Lung (tissue), 12 donors: ENCODE measurements around the gene CSMD2. TPM values are rescaled to one million over a fixed set of nuclear protein-coding genes. Genes with fewer than 3 reads are reported as not detected.

ENCODE experiments used
- ATAC-seq: fragments of 200-7000 bp; cut with Tn5 transposase; one replicate; pipeline ENCODE4 v1.9.1; 2020; ENCODE audit warnings: moderate number of reproducible peaks; ENCODE audit not compliant: insufficient read depth, low FRiP score
- DNase-seq, 3 donors: peaks; one replicate each; pipeline ENCODE4 v3.0.0-alpha.2; 2013 to 2017
- H3K27ac ChIP-seq, 2 donors: one replicate each; pipeline ENCODE4 v1.5.1; 2013; ENCODE audit warnings: mild to moderate bottlenecking in 2 of 2, moderate library complexity in 2 of 2, control low read depth in 1 of 2, inconsistent platforms in 1 of 2, low read depth in 1 of 2, low read length in 1 of 2
- H3K27me3 ChIP-seq, 3 donors: one replicate each; pipeline ENCODE4 v1.5.1; 2013; ENCODE audit warnings: low read length in 2 of 3; ENCODE audit not compliant: control insufficient read depth in 3 of 3, insufficient read depth in 3 of 3
- H3K36me3 ChIP-seq, 4 donors: one replicate each; pipeline ENCODE4 v1.5.1; 2013; ENCODE audit warnings: low read length in 4 of 4, mild to moderate bottlenecking in 1 of 4, moderate library complexity in 1 of 4; ENCODE audit not compliant: control insufficient read depth in 4 of 4, insufficient read depth in 4 of 4
- H3K4me1 ChIP-seq, 5 donors: one replicate each; pipeline ENCODE4 v1.5.1; 2013; ENCODE audit warnings: low read length in 5 of 5, mild to moderate bottlenecking in 2 of 5, moderate library complexity in 1 of 5; ENCODE audit not compliant: control insufficient read depth in 5 of 5, insufficient read depth in 5 of 5
- H3K4me3 ChIP-seq: one replicate; pipeline ENCODE4 v1.5.1; 2013; ENCODE audit warnings: mild to moderate bottlenecking, control low read depth, moderate library complexity
- H3K9ac ChIP-seq, 2 donors: one replicate each; pipeline ENCODE4 v1.5.1; 2013; ENCODE audit warnings: low read length in 2 of 2, control low read depth in 1 of 2; ENCODE audit not compliant: insufficient read depth in 1 of 2
- H3K9me3 ChIP-seq, 4 donors: one replicate each; pipeline ENCODE4 v1.5.1; 2013; ENCODE audit warnings: low read length in 3 of 4, mild to moderate bottlenecking in 1 of 4, moderate library complexity in 1 of 4; ENCODE audit not compliant: control insufficient read depth in 4 of 4, insufficient read depth in 3 of 4
- CTCF ChIP-seq: IDR thresholded peaks from 2 replicates; pipeline ENCODE4 v1.5.1; 2012; ENCODE audit warnings: mild to moderate bottlenecking; ENCODE audit errors: control extremely low read depth, extremely low read depth
- WGBS, 2 donors: extraction: QIAGEN DNeasy Blood & Tissue Kit; methylation state at CpG; one replicate each; pipeline ENCODE4 v1.1.7; 2013; 5-methylcytosine and 5-hydroxymethylcytosine counted together
- polyA plus RNA-seq, 2 donors: library from polyadenylated mRNA; stranded (reverse); fragments of 200-250 nt; gene quantifications; one replicate each; pipeline ENCODE4 v1.2.1, GENCODE V29; 2013
- total RNA-seq, 2 donors: library from RNA; depleted of rRNA in 1 of 2; stranded (reverse); fragments of >200 nt in 1 of 2; gene quantifications; one replicate each; pipeline ENCODE4 v1.2.1, GENCODE V29; 2014 to 2021
- donor health status: control.
- donor health status: control.
- donor health status: Bipolar disorder and iron deficiency.
- donor health status: healthy.
- donor health status: DM: yes; HTN: yes; CAD: no.

Gene CSMD2
- total and polyA plus RNA-seq, 4 donors, result 0.11 to 1.2 (median 0.39) TPM

- H3K4me1 ChIP-seq, result no peaks in the 10 kb centered on the region
- 69 to 90% methylated on average over 5 of the region's 5 CpGs for WGBS, 2 donors
These were observed 336.4 kb downstream of the CSMD2 start for GRCh38 chr1:33828654-33829053.

GRCh38 chr1:33828059-33828458, 337.0 kb downstream of the CSMD2 start:
- peaks cover 0 to 8% (median 0%) of the 10 kb centered on the region in 4 donors for H3K9me3 ChIP-seq
- no peak overlapping the region for H3K27ac ChIP-seq
- ATAC-seq (no peak), DNase-seq (no peak)
- no peaks in the 10 kb centered on the region for H3K36me3 ChIP-seq
- WGBS, 2 donors, result 40 to 69% methylated on average over 5 of the region's 5 CpGs
- no peak overlapping the region for H3K4me3 ChIP-seq
- no peaks in the 10 kb centered on the region for H3K27me3 ChIP-seq
- no peak overlapping the region for H3K9ac ChIP-seq
- H3K4me1 ChIP-seq, result no peaks in the 10 kb centered on the region
- TF ChIP-seq CTCF, result no peak

More at GRCh38 chr1:33828654-33829053, 336.4 kb downstream of the CSMD2 start:
- no peaks in the 10 kb centered on the region for H3K36me3 ChIP-seq
- H3K4me3 ChIP-seq, result no peak overlapping the region
- ATAC-seq (no peak), DNase-seq (no peak)
- H3K9me3 ChIP-seq, result peaks cover 0 to 8% (median 0%) of the 10 kb centered on the region in 4 donors
- no peaks in the 10 kb centered on the region for H3K27me3 ChIP-seq
- no peak overlapping the region for H3K27ac ChIP-seq
- H3K9ac ChIP-seq, result no peak overlapping the region
- TF ChIP-seq CTCF, result no peak

DNA sequence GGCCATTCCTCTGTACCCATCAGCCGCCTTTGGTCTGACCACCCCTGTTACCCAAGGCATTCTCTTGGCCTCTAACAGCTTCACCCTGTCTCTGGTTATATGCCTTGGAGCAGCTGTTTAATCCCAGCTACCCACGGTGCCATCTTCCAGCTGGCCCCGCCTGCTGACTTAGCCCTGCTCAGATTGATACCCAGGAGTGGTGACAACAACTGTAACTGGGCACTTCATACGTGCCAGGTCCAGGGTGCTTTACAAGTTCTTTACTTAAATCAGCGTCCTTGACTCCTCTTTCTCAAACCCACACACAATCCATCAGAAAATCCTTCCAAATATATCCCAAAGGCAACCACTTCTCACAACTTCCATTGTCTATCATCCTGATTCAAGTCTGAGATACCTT, 338.3 kb downstream of the CSMD2 start:
- no peaks in the 10 kb centered on the region for H3K36me3 ChIP-seq
- TF ChIP-seq CTCF, result no peak
- no peaks in the 10 kb centered on the region for H3K27me3 ChIP-seq
- DNase-seq (no peak), ATAC-seq (no peak)
- 84 to 91% methylated on average over 5 of the region's 5 CpGs for WGBS, 2 donors
- no peak overlapping the region for H3K4me3 ChIP-seq
- H3K4me1 ChIP-seq, result no peaks in the 10 kb centered on the region
- no peak overlapping the region for H3K9ac ChIP-seq
- H3K27ac ChIP-seq, result no peak overlapping the region
- peaks cover 0 to 8% (median 0%) of the 10 kb centered on the region in 4 donors for H3K9me3 ChIP-seq

DNA sequence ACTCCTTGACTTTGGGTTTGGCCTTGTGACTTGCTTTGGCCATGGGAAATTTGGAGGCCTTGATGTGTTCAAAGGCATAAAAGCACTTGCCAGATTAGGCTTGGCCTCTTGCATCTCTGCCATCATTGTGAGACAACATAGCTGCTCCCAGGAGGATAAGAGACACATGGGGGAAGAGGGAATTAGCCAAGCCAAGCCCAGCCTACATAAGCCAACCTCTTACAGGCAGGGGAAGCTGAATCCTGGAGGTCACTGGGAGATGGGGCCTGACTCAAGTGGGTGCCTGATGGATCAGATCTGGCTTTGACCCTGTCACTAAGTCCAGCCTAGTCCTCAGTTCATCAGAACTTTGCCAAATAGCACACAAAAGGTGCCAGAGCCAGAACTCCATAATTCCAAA, 338.7 kb downstream of the CSMD2 start:
- no peak overlapping the region for H3K27ac ChIP-seq
- TF ChIP-seq CTCF, result no peak
- H3K27me3 ChIP-seq, result no peaks in the 10 kb centered on the region
- H3K4me3 ChIP-seq, result no peak overlapping the region
- ATAC-seq (no peak), DNase-seq (no peak)
- H3K4me1 ChIP-seq, result no peaks in the 10 kb centered on the region
- H3K9ac ChIP-seq, result no peak overlapping the region
- no peaks in the 10 kb centered on the region for H3K36me3 ChIP-seq
- H3K9me3 ChIP-seq, result peaks cover 0 to 8% (median 0%) of the 10 kb centered on the region in 4 donors
